Natural killer cell (primary cell): Measurements from ENCODE around the gene PCBP3. TPM values are rescaled to one million over a fixed set of nuclear protein-coding genes. Genes with fewer than 3 reads are reported as not detected.

Experiments
- ATAC-seq, 3 donors: fragments of 150-1000 bp in 2 of 3; fragments of 200-7000 bp in 1 of 3; cut with Tn5 transposase; 1 replicate in 1 of 3; 2 replicates in 2 of 3; pipeline ENCODE4 v1.10.0; 2021; ENCODE audit warnings: mild to moderate bottlenecking in 2 of 3, moderate library complexity in 2 of 3
- DNase-seq, 2 donors: peaks; one replicate each; pipeline versions ENCODE4 v3.0.0 to v3.0.0-alpha.2; 2013 to 2021; ENCODE audit warnings: mixed read lengths in 1 of 2
- H3K27ac ChIP-seq: one replicate; pipeline ENCODE4 v1.5.1; 2013; ENCODE audit warnings: mild to moderate bottlenecking, low read length
- H3K27me3 ChIP-seq: one replicate; pipeline ENCODE4 v1.6.1; 2013; ENCODE audit warnings: low read length; ENCODE audit not compliant: control insufficient read depth, insufficient read depth
- H3K36me3 ChIP-seq: one replicate; pipeline ENCODE4 v1.6.1; 2013; ENCODE audit warnings: low read length; ENCODE audit not compliant: control insufficient read depth, insufficient read depth
- H3K4me1 ChIP-seq: one replicate; pipeline ENCODE4 v1.6.1; 2013; ENCODE audit warnings: low read length; ENCODE audit not compliant: control insufficient read depth, insufficient read depth
- H3K4me3 ChIP-seq: one replicate; pipeline ENCODE4 v1.5.1; 2013; ENCODE audit warnings: low read length
- H3K9me3 ChIP-seq: one replicate; pipeline ENCODE4 v1.6.1; 2013; ENCODE audit warnings: low read length; ENCODE audit not compliant: control insufficient read depth, insufficient read depth
- H3K27ac Mint-ChIP-seq, 2 donors: one replicate each; pipeline ENCODE4 v1.8.0; 2022; ENCODE audit warnings: mild to moderate bottlenecking in 2 of 2, mixed read lengths in 2 of 2, moderate library complexity in 1 of 2
- H3K27me3 Mint-ChIP-seq, 2 donors: one replicate each; pipeline ENCODE4 v1.8.0; 2022; ENCODE audit warnings: low read depth in 2 of 2, mixed read lengths in 2 of 2
- H3K36me3 Mint-ChIP-seq: one replicate; pipeline ENCODE4 v1.8.0; 2022; ENCODE audit warnings: mixed read lengths
- H3K4me1 Mint-ChIP-seq, 2 donors: one replicate each; pipeline ENCODE4 v1.8.0; 2022; ENCODE audit warnings: mixed read lengths in 2 of 2
- H3K4me3 Mint-ChIP-seq: one replicate; pipeline ENCODE4 v1.8.0; 2022; ENCODE audit warnings: mild to moderate bottlenecking, moderate library complexity, mixed read lengths
- H3K9me3 Mint-ChIP-seq, 2 donors: one replicate each; pipeline ENCODE4 v1.8.0; 2022; ENCODE audit warnings: mixed read lengths in 2 of 2
- CTCF ChIP-seq: fragments of 200-600 bp; IDR thresholded peaks from one replicate; pipeline ENCODE4 v1.8.0; 2022; ENCODE audit warnings: antibody characterized with exemption
- WGBS: methylation state at CpG from one replicate; pipeline ENCODE4 v1.1.7; 2013; ENCODE audit warnings: missing lambda C conversion rate; ENCODE audit not compliant: insufficient coverage; 5-methylcytosine and 5-hydroxymethylcytosine counted together
- intact Hi-C: fragments of 100-400 bp; cut with micrococcal nuclease; formaldehyde crosslinking; loops from one replicate; pipeline ENCODE4 v1.14.2; 2022
- total RNA-seq, 4 donors: library from RNA; stranded (reverse); fragments of 120-200 nt in 1 of 4; gene quantifications; one replicate each; pipeline versions ENCODE4 v1.2.3 to v1.2.4, GENCODE V29; 2013 to 2022

Gene PCBP3
- total RNA-seq, 3 donors from 2014 or later (not counting 1 experiment from before 2014, with no cell fraction given), result 0.50 to 3.0 (median 0.52) TPM

GRCh38 chr21:45872902-45873301 is 229.4 kb downstream of the PCBP3 start:
- no peaks in the 10 kb centered on the region for H3K9me3 ChIP-seq
- H3K36me3 Mint-ChIP-seq, result no peaks in the 10 kb centered on the region
- WGBS, result 77% methylated on average over 11 of the region's 11 CpGs
- H3K4me1 ChIP-seq, result peaks cover 5% of the 10 kb centered on the region
- no peaks in the 10 kb centered on the region for H3K4me1 Mint-ChIP-seq
- ATAC-seq (no peak), DNase-seq (no peak)
- no peaks in the 10 kb centered on the region for H3K9me3 Mint-ChIP-seq
- no peak overlapping the region for H3K27ac ChIP-seq
- no peak overlapping the region for H3K27ac Mint-ChIP-seq
- TF ChIP-seq CTCF, result no peak
- H3K4me3 ChIP-seq, result no peak overlapping the region
- intact Hi-C loops, result no loop called here
- no peaks in the 10 kb centered on the region for H3K27me3 ChIP-seq
- H3K4me3 Mint-ChIP-seq, result no peak overlapping the region
- H3K36me3 ChIP-seq, result no peaks in the 10 kb centered on the region
- H3K27me3 Mint-ChIP-seq, result no peaks in the 10 kb centered on the region

- Mint-ChIP-seq H3K4me3 (no peak overlapping the region), H3K4me1 (no peaks in the 10 kb centered on the region), H3K27me3 (peaks cover 4% of the 10 kb centered on the region in 2 donors), H3K36me3 (no peaks in the 10 kb centered on the region), H3K9me3 (no peaks in the 10 kb centered on the region), H3K27ac (no peak overlapping the region)
- no peaks in the 10 kb centered on the region for H3K36me3 ChIP-seq
- intact Hi-C loops, result no loop called here
- no peaks in the 10 kb centered on the region for H3K9me3 ChIP-seq
- H3K27ac ChIP-seq, result no peak overlapping the region
- H3K27me3 ChIP-seq, result no peaks in the 10 kb centered on the region
- peaks cover 4% of the 10 kb centered on the region for H3K4me1 ChIP-seq
- H3K4me3 ChIP-seq, result no peak overlapping the region
- TF ChIP-seq CTCF, result no peak
- ATAC-seq (no peak), DNase-seq (no peak)
- WGBS, result 90% methylated on average over 10 of the region's 11 CpGs
Measured at GRCh38 chr21:45873418-45873817, 229.9 kb downstream of the PCBP3 start.

- H3K9me3 ChIP-seq, result no peaks in the 10 kb centered on the region
Measured at GRCh38 chr21:45873866-45874265, 230.3 kb downstream of the PCBP3 start.

More at GRCh38 chr21:45873866-45874265, 230.3 kb downstream of the PCBP3 start:
- Mint-ChIP-seq H3K36me3 (no peaks in the 10 kb centered on the region), H3K27ac (no peak overlapping the region), H3K27me3 (peaks cover 7 to 8% of the 10 kb centered on the region in 2 donors), H3K4me3 (no peak overlapping the region), H3K4me1 (no peaks in the 10 kb centered on the region), H3K9me3 (no peaks in the 10 kb centered on the region)
- intact Hi-C loops, result no loop called here
- no peak overlapping the region for H3K27ac ChIP-seq
- H3K27me3 ChIP-seq, result no peaks in the 10 kb centered on the region
- H3K4me3 ChIP-seq, result no peak overlapping the region
- DNase-seq (no peak), ATAC-seq (no peak)
- TF ChIP-seq CTCF, result no peak
- WGBS, result 96% methylated on average over 15 of the region's 15 CpGs
- H3K4me1 ChIP-seq, result no peaks in the 10 kb centered on the region
- H3K36me3 ChIP-seq, result no peaks in the 10 kb centered on the region
